ENCODE results near the gene MGAT3.
A peak's percentile ranks its signal among the peaks of the same experiment; 100 is the strongest.

The MGAT3 gene

DNA sequence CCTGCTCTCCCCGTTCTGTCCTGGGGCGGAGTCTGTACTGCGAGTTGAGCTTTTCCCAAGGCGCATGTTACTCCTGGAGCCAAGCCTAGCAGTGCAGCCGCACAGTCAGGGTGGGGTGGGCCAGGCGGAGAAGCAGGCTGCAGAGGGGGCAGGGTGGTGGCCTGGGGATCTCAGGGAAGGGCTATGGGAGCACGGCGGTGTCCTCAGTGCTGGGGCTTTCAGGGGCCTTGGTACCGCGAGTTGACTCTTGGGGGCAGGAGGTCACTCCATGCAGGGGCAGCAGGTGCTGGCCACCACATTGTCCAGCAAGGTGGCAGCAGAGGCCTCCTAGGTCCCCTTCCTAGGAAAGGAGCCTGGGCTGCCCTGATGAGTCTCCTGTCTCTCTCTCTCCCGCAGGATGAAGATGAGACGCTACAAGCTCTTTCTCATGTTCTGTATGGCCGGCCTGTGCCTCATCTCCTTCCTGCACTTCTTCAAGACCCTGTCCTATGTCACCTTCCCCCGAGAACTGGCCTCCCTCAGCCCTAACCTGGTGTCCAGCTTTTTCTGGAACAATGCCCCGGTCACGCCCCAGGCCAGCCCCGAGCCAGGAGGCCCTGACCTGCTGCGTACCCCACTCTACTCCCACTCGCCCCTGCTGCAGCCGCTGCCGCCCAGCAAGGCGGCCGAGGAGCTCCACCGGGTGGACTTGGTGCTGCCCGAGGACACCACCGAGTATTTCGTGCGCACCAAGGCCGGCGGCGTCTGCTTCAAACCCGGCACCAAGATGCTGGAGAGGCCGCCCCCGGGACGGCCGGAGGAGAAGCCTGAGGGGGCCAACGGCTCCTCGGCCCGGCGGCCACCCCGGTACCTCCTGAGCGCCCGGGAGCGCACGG lies 30.4 kb downstream of the MGAT3 start:
- Histone ChIP-seq H3K9me3 (ENCODE audit: control insufficient read depth, low read length) (no peaks in the 10 kb centered on the region), H3K36me3 (ENCODE audit: control insufficient read depth, insufficient read depth, low read length) (peaks cover 8% of the 10 kb centered on the region), H3K4me3 (ENCODE audit: extremely low read depth, insufficient read depth, low read length, poor library complexity, severe bottlenecking) (no peak overlapping the region), H3K4me1 (ENCODE audit: control insufficient read depth, insufficient read depth, low read length, poor library complexity, severe bottlenecking) (no peaks in the 10 kb centered on the region), H3K27ac (ENCODE audit: low read depth, low read length, severe bottlenecking) (no peak overlapping the region)
- WGBS, 2 experiments (ENCODE audit: insufficient coverage in 2 of 2), result 94 to 96% methylated on average over 40 to 44 of the region's 45 CpGs

DNA sequence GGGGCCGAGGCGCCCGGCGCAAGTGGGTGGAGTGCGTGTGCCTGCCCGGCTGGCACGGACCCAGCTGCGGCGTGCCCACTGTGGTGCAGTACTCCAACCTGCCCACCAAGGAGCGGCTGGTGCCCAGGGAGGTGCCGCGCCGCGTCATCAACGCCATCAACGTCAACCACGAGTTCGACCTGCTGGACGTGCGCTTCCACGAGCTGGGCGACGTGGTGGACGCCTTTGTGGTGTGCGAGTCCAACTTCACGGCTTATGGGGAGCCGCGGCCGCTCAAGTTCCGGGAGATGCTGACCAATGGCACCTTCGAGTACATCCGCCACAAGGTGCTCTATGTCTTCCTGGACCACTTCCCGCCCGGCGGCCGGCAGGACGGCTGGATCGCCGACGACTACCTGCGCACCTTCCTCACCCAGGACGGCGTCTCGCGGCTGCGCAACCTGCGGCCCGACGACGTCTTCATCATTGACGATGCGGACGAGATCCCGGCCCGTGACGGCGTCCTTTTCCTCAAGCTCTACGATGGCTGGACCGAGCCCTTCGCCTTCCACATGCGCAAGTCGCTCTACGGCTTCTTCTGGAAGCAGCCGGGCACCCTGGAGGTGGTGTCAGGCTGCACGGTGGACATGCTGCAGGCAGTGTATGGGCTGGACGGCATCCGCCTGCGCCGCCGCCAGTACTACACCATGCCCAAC lies 31.2 kb downstream of the MGAT3 start:
- Histone ChIP-seq H3K36me3 (ENCODE audit: control insufficient read depth, insufficient read depth, low read length) (peaks cover 8% of the 10 kb centered on the region), H3K27ac (ENCODE audit: low read depth, low read length, severe bottlenecking) (no peak overlapping the region), H3K4me1 (ENCODE audit: control insufficient read depth, insufficient read depth, low read length, poor library complexity, severe bottlenecking) (no peaks in the 10 kb centered on the region), H3K9me3 (ENCODE audit: control insufficient read depth, low read length) (no peaks in the 10 kb centered on the region), H3K4me3 (ENCODE audit: extremely low read depth, insufficient read depth, low read length, poor library complexity, severe bottlenecking) (no peak overlapping the region)
- WGBS, 2 experiments (ENCODE audit: insufficient coverage in 2 of 2), result 96 to 98% methylated on average over 64 to 70 of the region's 70 CpGs

DNA sequence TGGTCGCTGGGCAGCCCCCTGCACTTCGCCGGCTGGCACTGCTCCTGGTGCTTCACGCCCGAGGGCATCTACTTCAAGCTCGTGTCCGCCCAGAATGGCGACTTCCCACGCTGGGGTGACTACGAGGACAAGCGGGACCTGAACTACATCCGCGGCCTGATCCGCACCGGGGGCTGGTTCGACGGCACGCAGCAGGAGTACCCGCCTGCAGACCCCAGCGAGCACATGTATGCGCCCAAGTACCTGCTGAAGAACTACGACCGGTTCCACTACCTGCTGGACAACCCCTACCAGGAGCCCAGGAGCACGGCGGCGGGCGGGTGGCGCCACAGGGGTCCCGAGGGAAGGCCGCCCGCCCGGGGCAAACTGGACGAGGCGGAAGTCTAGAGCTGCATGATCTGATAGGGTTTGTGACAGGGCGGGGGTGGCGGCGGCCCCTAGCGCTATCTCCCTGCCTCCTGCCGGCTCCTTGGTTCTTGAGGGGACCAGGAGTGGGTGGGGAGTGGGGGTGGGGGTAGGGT lies 31.8 kb downstream of the MGAT3 start:
- Histone ChIP-seq H3K9me3 (ENCODE audit: control insufficient read depth, low read length) (no peaks in the 10 kb centered on the region), H3K4me1 (ENCODE audit: control insufficient read depth, insufficient read depth, low read length, poor library complexity, severe bottlenecking) (no peaks in the 10 kb centered on the region), H3K4me3 (ENCODE audit: extremely low read depth, insufficient read depth, low read length, poor library complexity, severe bottlenecking) (no peak overlapping the region), H3K27ac (ENCODE audit: low read depth, low read length, severe bottlenecking) (no peak overlapping the region), H3K36me3 (ENCODE audit: control insufficient read depth, insufficient read depth, low read length) (peaks cover 8% of the 10 kb centered on the region)
- WGBS, 2 experiments (ENCODE audit: insufficient coverage in 2 of 2), result 95 to 98% methylated on average over 24 to 32 of the region's 39 CpGs

DNA sequence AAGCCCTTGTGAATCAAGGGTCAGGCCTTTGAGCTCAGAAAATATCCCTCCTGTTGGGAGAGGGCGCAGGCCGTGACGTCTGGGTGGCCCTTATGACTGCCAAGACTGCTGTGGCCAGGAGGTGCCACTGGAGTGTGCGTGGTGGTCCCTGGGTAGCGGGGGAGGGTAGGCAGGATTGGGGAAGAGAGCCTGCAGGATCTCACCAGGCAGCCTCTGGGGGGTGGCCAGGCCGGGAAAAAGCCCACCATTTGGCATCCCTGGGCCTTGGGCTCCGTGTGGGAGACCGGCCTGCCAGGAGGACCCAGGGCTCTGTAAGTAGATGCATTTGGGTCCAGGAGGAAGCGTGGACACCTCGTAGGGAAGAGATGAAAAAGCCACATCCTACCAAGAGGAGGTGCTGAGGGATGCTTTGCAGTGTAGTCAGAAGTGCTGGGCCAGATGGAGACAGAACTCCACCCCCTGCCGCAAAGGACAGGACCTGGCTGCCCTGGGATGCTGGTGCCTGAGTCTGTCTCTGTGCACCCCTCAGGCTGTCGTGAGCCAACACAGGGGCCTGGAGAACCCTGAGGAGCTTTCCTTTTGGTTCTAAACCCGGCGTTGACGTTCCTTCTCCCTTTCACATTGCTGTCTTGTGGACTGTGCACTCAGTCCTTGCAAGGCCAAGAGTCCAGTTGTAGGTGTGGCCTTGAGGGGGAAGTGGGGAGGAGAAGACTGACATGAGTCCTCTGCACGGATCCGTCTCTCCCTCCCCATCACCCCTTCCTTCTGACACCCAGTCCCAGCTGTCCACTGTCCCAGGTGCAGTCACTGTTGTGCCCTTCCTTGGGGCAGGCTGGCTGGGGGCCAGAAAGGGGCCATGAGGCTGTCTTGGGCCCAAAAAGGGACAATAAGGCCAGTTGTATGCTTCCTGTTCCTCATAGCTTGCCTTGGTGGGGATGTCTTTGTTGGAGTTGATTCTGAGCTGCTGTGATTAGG lies 32.6 kb downstream of the MGAT3 start:
- no peak overlapping the region for H3K27ac ChIP-seq (ENCODE audit: low read depth, low read length, severe bottlenecking)

DNA sequence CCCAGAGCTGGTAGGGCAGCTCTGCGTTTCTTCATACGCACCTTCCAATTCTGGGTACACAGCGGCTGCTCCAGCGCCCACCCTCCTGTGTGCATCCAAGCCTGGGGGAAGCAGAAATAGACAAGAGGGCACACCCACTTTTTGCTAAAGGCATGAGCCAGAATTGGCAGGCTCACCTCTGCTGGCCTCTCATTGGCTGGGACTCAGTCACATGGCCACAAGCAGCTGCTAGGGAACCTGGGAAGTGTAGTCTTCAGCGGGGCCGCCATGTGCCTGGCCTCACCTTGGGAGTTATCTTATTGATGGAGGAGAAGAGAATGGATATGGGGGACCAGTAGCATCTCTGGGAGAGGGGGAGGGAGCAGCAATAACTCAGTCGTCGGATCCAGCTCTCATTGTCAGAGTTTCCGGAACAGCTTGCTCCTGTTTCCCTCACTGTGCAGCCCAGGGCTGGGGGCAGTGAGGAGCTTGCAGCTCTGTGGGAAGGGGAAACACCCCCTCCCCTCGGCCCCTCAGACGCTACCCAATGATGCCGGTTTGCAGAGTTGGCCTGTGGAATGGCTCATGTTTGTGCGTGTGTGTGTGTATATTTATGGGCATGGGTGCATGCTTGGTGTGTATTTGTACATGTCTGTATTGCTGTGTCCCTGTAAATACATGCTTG lies 33.5 kb downstream of the MGAT3 start:
- 53 to 56% methylated on average over 10 to 13 of the region's 13 CpGs for WGBS, 2 experiments (ENCODE audit: insufficient coverage in 2 of 2)
- Histone ChIP-seq H3K4me1 (ENCODE audit: control insufficient read depth, insufficient read depth, low read length, poor library complexity, severe bottlenecking) (peaks cover 7% of the 10 kb centered on the region), H3K27ac (ENCODE audit: low read depth, low read length, severe bottlenecking) (no peak overlapping the region), H3K4me3 (ENCODE audit: extremely low read depth, insufficient read depth, low read length, poor library complexity, severe bottlenecking) (no peak overlapping the region), H3K36me3 (ENCODE audit: control insufficient read depth, insufficient read depth, low read length) (peaks cover 8% of the 10 kb centered on the region), H3K9me3 (ENCODE audit: control insufficient read depth, low read length) (no peaks in the 10 kb centered on the region)

More for the DNA sequence above, 32.6 kb downstream of the MGAT3 start:
- H3K9me3 ChIP-seq (ENCODE audit: control insufficient read depth, low read length), result no peaks in the 10 kb centered on the region
- H3K4me3 ChIP-seq (ENCODE audit: extremely low read depth, insufficient read depth, low read length, poor library complexity, severe bottlenecking), result no peak overlapping the region
- H3K4me1 ChIP-seq (ENCODE audit: control insufficient read depth, insufficient read depth, low read length, poor library complexity, severe bottlenecking), result peaks cover 3% of the 10 kb centered on the region
- H3K36me3 ChIP-seq (ENCODE audit: control insufficient read depth, insufficient read depth, low read length), result peaks cover 8% of the 10 kb centered on the region
- 94 to 96% methylated on average over 11 to 15 of the region's 17 CpGs for WGBS, 2 experiments (ENCODE audit: insufficient coverage in 2 of 2)

DNA sequence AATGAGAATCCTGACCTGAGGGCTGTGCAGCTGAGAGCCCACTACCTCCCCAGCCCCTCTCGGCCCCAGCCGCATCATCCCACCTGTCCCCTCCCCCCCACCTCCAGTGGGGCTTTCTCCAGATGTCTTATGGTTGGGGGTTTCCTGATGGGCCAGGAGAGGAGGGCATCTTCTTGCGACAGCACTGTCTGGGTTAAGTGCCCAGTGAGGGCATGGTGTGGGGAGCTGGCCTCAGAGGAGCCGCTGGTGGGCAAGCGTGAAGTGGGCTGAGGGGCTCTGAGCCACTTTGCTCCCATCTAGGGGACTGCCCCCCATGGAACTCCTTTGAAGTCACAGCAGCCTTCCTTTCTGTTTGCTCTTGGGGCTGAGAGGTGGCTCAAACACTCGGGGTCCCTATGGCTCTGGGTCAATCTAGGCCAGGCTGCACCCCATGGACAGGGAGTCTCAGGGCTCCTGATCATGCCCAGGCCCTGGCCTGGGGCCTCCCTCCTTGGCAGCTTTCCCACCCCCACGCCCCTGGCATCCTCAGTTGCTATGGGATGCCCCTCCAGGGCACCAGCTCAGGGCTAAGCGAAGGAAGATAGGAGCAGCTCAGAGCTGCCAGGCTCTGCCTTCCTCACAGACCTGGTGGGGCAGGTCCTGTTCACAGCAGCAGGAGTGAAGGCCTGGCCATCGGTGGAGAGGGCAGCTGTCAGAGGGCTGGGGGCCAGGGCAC lies 34.3 kb downstream of the MGAT3 start:
- WGBS, 2 experiments (ENCODE audit: insufficient coverage in 2 of 2), result 91% methylated on average over 2 to 5 of the region's 9 CpGs
- Histone ChIP-seq H3K36me3 (ENCODE audit: control insufficient read depth, insufficient read depth, low read length) (peaks cover 8% of the 10 kb centered on the region), H3K9me3 (ENCODE audit: control insufficient read depth, low read length) (no peaks in the 10 kb centered on the region), H3K27ac (ENCODE audit: low read depth, low read length, severe bottlenecking) (no peak overlapping the region), H3K4me1 (ENCODE audit: control insufficient read depth, insufficient read depth, low read length, poor library complexity, severe bottlenecking) (peaks cover 7% of the 10 kb centered on the region), H3K4me3 (ENCODE audit: extremely low read depth, insufficient read depth, low read length, poor library complexity, severe bottlenecking) (no peak overlapping the region)

DNA sequence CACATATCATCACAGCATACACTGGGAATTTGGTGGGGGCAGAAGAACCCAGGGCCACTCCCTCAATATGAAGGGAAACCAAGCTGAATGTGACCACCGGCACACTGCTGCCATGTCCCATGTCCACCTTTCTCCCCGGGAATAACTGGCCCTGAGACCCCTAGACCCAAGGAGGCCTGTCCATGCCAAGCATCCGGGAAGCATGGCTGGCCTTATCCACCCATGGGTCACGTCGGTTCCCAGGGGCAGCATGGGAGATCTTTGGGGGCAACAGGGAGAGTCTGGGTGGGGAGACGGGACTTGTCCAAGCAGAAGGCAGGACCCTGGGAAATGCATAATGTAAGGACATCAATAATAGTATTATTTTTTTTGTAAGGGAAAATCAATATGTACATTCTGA lies 34.9 kb downstream of the MGAT3 start:
- Histone ChIP-seq H3K4me3 (ENCODE audit: extremely low read depth, insufficient read depth, low read length, poor library complexity, severe bottlenecking) (no peak overlapping the region), H3K27ac (ENCODE audit: low read depth, low read length, severe bottlenecking) (no peak overlapping the region), H3K9me3 (ENCODE audit: control insufficient read depth, low read length) (no peaks in the 10 kb centered on the region), H3K36me3 (ENCODE audit: control insufficient read depth, insufficient read depth, low read length) (peaks cover 8% of the 10 kb centered on the region), H3K4me1 (ENCODE audit: control insufficient read depth, insufficient read depth, low read length, poor library complexity, severe bottlenecking) (peaks cover 7% of the 10 kb centered on the region)
- 87 to 91% methylated on average over 5 of the region's 6 CpGs for WGBS, 2 experiments (ENCODE audit: insufficient coverage in 2 of 2)

DNA sequence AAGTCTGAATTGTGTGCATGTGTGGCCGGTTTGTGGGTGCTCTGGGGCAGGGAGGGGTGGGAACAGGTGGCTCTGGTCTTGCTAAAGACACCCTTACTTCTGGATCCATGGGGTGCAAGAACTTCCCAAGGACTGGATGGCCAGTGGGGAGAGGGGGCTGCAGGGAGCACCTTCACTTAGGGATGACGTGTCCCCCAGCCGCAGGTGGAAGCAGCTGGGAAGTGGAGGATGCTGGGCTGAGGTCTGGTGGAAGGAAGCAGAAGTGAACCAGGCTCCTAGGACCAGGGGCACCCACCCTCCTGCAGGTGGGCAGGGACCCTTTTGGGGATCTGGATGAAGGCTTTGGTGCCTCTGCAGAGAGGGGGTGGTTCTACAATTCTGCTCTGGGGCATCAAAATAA lies 35.4 kb downstream of the MGAT3 start:
- peaks cover 6% of the 10 kb centered on the region for H3K36me3 ChIP-seq (ENCODE audit: control insufficient read depth, insufficient read depth, low read length)
- H3K4me1 ChIP-seq (ENCODE audit: control insufficient read depth, insufficient read depth, low read length, poor library complexity, severe bottlenecking), result peaks cover 7% of the 10 kb centered on the region
- no peaks in the 10 kb centered on the region for H3K9me3 ChIP-seq (ENCODE audit: control insufficient read depth, low read length)
- no peak overlapping the region for H3K27ac ChIP-seq (ENCODE audit: low read depth, low read length, severe bottlenecking)
- 100% methylated on average over 2 of the region's 3 CpGs for WGBS, 2 experiments (ENCODE audit: insufficient coverage in 2 of 2)
- H3K4me3 ChIP-seq (ENCODE audit: extremely low read depth, insufficient read depth, low read length, poor library complexity, severe bottlenecking), result no peak overlapping the region

DNA sequence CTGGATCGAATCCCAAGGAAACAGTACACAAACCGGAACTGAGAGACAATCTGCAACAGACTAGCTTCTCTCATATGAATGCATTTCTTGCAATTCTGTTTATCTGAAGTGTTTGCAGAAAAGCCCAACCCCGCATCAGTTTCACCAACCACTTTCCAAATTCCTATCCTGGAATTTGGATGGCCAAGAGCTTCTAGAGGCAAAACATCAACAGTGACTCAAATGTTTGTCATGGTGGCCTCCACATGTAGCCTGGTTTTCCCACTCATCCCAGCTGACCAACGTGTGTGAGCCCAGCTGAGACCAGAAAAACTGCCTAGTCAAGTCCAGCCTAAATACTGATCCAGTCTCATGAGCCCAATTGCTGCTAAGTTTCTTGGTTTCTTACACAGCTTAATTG lies 36.9 kb downstream of the MGAT3 start:
- 76 to 85% methylated on average over 3 to 4 of the region's 4 CpGs for WGBS, 2 experiments (ENCODE audit: insufficient coverage in 2 of 2)
- H3K36me3 ChIP-seq (ENCODE audit: control insufficient read depth, insufficient read depth, low read length), result no peaks in the 10 kb centered on the region
- H3K27ac ChIP-seq (ENCODE audit: low read depth, low read length, severe bottlenecking), result peak overlapping the region; percentile 58

More for the DNA sequence above, 36.9 kb downstream of the MGAT3 start:
- Histone ChIP-seq H3K4me3 (ENCODE audit: extremely low read depth, insufficient read depth, low read length, poor library complexity, severe bottlenecking) (no peak overlapping the region), H3K4me1 (ENCODE audit: control insufficient read depth, insufficient read depth, low read length, poor library complexity, severe bottlenecking) (peaks cover 7% of the 10 kb centered on the region), H3K9me3 (ENCODE audit: control insufficient read depth, low read length) (no peaks in the 10 kb centered on the region)
